DOHH2 (cell line): Measurements from ENCODE around the gene UXT.

Experiments used
- EZH2phosphoT487 ChIP-seq: fragments of 200-600 bp; sonication (generic); IDR thresholded peaks from 2 replicates; pipeline ENCODE4 v1.6.1; 2017; ENCODE audit warnings: borderline replicate concordance, mild to moderate bottlenecking, antibody characterized with exemption, low read length, moderate library complexity, mixed read lengths
- TF ChIP-seq, protein P1 (sequence below): fragments of 200-600 bp; sonication (generic); IDR thresholded peaks from one replicate; pipeline ENCODE4 v1.5.1; 2014; ENCODE audit warnings: antibody characterized with exemption, mild to moderate bottlenecking, low read depth, low read length; ENCODE audit not compliant: poor library complexity, severe bottlenecking

DNA sequence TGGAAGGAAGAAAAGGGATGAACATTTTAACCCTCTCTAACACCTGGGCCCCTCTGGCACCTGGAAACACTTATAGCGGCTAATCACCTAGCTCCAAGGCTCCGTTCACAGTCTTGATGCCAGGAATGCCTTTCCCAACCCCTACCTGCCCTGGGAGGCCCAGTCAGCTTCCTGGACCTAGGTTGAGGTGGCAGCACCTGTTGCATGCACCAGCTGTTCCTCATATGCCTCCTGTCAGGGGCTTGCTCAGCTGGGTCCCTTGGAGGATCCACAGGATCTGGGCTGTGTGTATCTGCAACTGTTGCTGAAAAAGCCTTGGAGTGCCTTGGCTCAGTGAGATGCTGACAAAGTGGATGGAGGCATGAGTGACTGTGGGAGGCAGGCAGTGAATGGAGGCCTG, 33.6 kb downstream of the UXT start:
- TF ChIP-seq, protein P1, sequence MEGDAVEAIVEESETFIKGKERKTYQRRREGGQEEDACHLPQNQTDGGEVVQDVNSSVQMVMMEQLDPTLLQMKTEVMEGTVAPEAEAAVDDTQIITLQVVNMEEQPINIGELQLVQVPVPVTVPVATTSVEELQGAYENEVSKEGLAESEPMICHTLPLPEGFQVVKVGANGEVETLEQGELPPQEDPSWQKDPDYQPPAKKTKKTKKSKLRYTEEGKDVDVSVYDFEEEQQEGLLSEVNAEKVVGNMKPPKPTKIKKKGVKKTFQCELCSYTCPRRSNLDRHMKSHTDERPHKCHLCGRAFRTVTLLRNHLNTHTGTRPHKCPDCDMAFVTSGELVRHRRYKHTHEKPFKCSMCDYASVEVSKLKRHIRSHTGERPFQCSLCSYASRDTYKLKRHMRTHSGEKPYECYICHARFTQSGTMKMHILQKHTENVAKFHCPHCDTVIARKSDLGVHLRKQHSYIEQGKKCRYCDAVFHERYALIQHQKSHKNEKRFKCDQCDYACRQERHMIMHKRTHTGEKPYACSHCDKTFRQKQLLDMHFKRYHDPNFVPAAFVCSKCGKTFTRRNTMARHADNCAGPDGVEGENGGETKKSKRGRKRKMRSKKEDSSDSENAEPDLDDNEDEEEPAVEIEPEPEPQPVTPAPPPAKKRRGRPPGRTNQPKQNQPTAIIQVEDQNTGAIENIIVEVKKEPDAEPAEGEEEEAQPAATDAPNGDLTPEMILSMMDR = no peak
- TF ChIP-seq EZH2phosphoT487 = no peak
